ENCODE measurements around the gene GRXCR2. TPM values are rescaled to one million over a fixed set of nuclear protein-coding genes. Genes with fewer than 3 reads are reported as not detected.
"Not testable (repeated sequence)": the region's sequence is repeated elsewhere in the genome, so short reads cannot be mapped to it uniquely, and the experiment has no call there.

Gene GRXCR2
- total and polyA plus RNA-seq, 2 experiments from 2014 or later: not detected

GRCh38 chr5:145869753-145870152 lies 3.1 kb downstream of the GRXCR2 start:
- H3K79me2 ChIP-seq (ENCODE audit: insufficient read depth): no peaks in the 10 kb centered on the region

GRCh38 chr5:145867806-145868205 lies 5.0 kb downstream of the GRXCR2 start:
- Histone ChIP-seq H2AFZ (no peak overlapping the region), H3F3A (ENCODE audit: insufficient read depth) (no peaks in the 10 kb centered on the region), H3K9me2 (ENCODE audit: insufficient read depth) (no peaks in the 10 kb centered on the region), H3K4me3 (no peak overlapping the region), H3K79me2 (ENCODE audit: insufficient read depth) (no peaks in the 10 kb centered on the region), H3K9me3 (ENCODE audit: low read depth) (no peaks in the 10 kb centered on the region), H4K20me1 (ENCODE audit: insufficient read depth) (no peaks in the 10 kb centered on the region), H3K4me1 (ENCODE audit: insufficient read depth) (no peaks in the 10 kb centered on the region), H3K27me3 (replicated peaks; ENCODE audit: insufficient read depth) (no peaks in the 10 kb centered on the region; the same call in 1 of the 2 replicates), H3K9ac (no peak overlapping the region), H3K27ac (no peak overlapping the region), H3K4me2 (ENCODE audit: unreplicated experiment) (no peak overlapping the region), H3K36me3 (ENCODE audit: low read depth) (no peaks in the 10 kb centered on the region)
- TF ChIP-seq EZH2phosphoT487 (IDR thresholded peaks at IDR 0.05; ENCODE audit: insufficient read depth, low read depth) (no peak), EZH2 (IDR thresholded peaks at IDR 0.05; ENCODE audit: insufficient read depth, poor library complexity, severe bottlenecking) (no peak)
- in situ Hi-C loops (cut with MboI): no loop called here
- no peak for DNase-seq
- WGBS, 2 experiments (ENCODE audit: low coverage in 1 of 2, low lambda C conversion rate in 2 of 2, missing lambda C conversion rate in 2 of 2): 14 to 17% methylated on average over 1 of the region's 1 CpG

More at GRCh38 chr5:145869753-145870152, 3.1 kb downstream of the GRXCR2 start:
- H3K27ac ChIP-seq: no peak overlapping the region
- H3K4me1 ChIP-seq (ENCODE audit: insufficient read depth): no peaks in the 10 kb centered on the region
- H3K9me3 ChIP-seq (ENCODE audit: low read depth): no peaks in the 10 kb centered on the region
- no peak for TF ChIP-seq EZH2phosphoT487 (IDR thresholded peaks at IDR 0.05; ENCODE audit: insufficient read depth, low read depth)
- no peak for TF ChIP-seq EZH2 (IDR thresholded peaks at IDR 0.05; ENCODE audit: insufficient read depth, poor library complexity, severe bottlenecking)
- H3K27me3 ChIP-seq (replicated peaks; ENCODE audit: insufficient read depth): no peaks in the 10 kb centered on the region; the same call in 1 of the 2 replicates
- H3K9ac ChIP-seq: no peak overlapping the region
- in situ Hi-C loops (cut with MboI): no loop called here
- no peaks in the 10 kb centered on the region for H4K20me1 ChIP-seq (ENCODE audit: insufficient read depth)
- no peak overlapping the region for H2AFZ ChIP-seq
- no peak overlapping the region for H3K4me3 ChIP-seq
- no peak for DNase-seq
- H3F3A ChIP-seq (ENCODE audit: insufficient read depth): no peaks in the 10 kb centered on the region
- 40 to 48% methylated on average over 4 of the region's 4 CpGs for WGBS, 2 experiments (ENCODE audit: low coverage in 1 of 2, low lambda C conversion rate in 2 of 2, missing lambda C conversion rate in 2 of 2)
- H3K9me2 ChIP-seq (ENCODE audit: insufficient read depth): no peaks in the 10 kb centered on the region
- no peaks in the 10 kb centered on the region for H3K36me3 ChIP-seq (ENCODE audit: low read depth)
- no peak overlapping the region for H3K4me2 ChIP-seq (ENCODE audit: unreplicated experiment)

- H3K9me3 ChIP-seq (ENCODE audit: low read depth); H3K4me3 ChIP-seq; H3K4me2 ChIP-seq (ENCODE audit: unreplicated experiment); H3K9me2 ChIP-seq (ENCODE audit: insufficient read depth); H3F3A ChIP-seq (ENCODE audit: insufficient read depth); H4K20me1 ChIP-seq (ENCODE audit: insufficient read depth); DNase-seq; H2AFZ ChIP-seq; H3K9ac ChIP-seq; H3K27me3 ChIP-seq (replicated peaks; ENCODE audit: insufficient read depth); H3K36me3 ChIP-seq (ENCODE audit: low read depth); H3K4me1 ChIP-seq (ENCODE audit: insufficient read depth); H3K79me2 ChIP-seq (ENCODE audit: insufficient read depth); in situ Hi-C loops (cut with MboI); H3K27ac ChIP-seq: not testable (repeated sequence)
- WGBS, 2 experiments (ENCODE audit: low coverage in 1 of 2, low lambda C conversion rate in 2 of 2, missing lambda C conversion rate in 2 of 2): 0 to 44% methylated on average over 1 to 2 of the region's 2 CpGs
These were observed 8.4 kb downstream of the GRXCR2 start for GRCh38 chr5:145864432-145864831.

GRCh38 chr5:145863003-145863402 lies 9.8 kb downstream of the GRXCR2 start:
- DNase-seq: no peak
- H3F3A ChIP-seq (ENCODE audit: insufficient read depth): no peaks in the 10 kb centered on the region
- H3K36me3 ChIP-seq (ENCODE audit: low read depth): no peaks in the 10 kb centered on the region
- H2AFZ ChIP-seq: no peak overlapping the region
- H3K4me2 ChIP-seq (ENCODE audit: unreplicated experiment): no peak overlapping the region
- in situ Hi-C loops (cut with MboI): no loop called here
- no peaks in the 10 kb centered on the region; the same call in 1 of the 2 replicates for H3K27me3 ChIP-seq (replicated peaks; ENCODE audit: insufficient read depth)
- H3K79me2 ChIP-seq (ENCODE audit: insufficient read depth): no peaks in the 10 kb centered on the region
- H3K4me3 ChIP-seq: no peak overlapping the region
- TF ChIP-seq EZH2phosphoT487 (IDR thresholded peaks at IDR 0.05; ENCODE audit: insufficient read depth, low read depth) (no peak), EZH2 (IDR thresholded peaks at IDR 0.05; ENCODE audit: insufficient read depth, poor library complexity, severe bottlenecking) (no peak)
- no peaks in the 10 kb centered on the region for H3K4me1 ChIP-seq (ENCODE audit: insufficient read depth)
- no peak overlapping the region for H3K9ac ChIP-seq
- WGBS, 2 experiments (ENCODE audit: low coverage in 1 of 2, low lambda C conversion rate in 2 of 2, missing lambda C conversion rate in 2 of 2): 54 to 67% methylated on average over 3 of the region's 3 CpGs
- H4K20me1 ChIP-seq (ENCODE audit: insufficient read depth): no peaks in the 10 kb centered on the region
- no peaks in the 10 kb centered on the region for H3K9me3 ChIP-seq (ENCODE audit: low read depth)
- H3K27ac ChIP-seq: no peak overlapping the region
- no peaks in the 10 kb centered on the region for H3K9me2 ChIP-seq (ENCODE audit: insufficient read depth)

- DNase-seq: no peak
- Histone ChIP-seq H3K4me3 (no peak overlapping the region), H3K4me1 (ENCODE audit: insufficient read depth) (peaks cover 10% of the 10 kb centered on the region; the same call in 1 of the 2 replicates), H3K27ac (no peak overlapping the region), H3K9ac (no peak overlapping the region), H3F3A (ENCODE audit: insufficient read depth) (no peaks in the 10 kb centered on the region), H2AFZ (no peak overlapping the region), H3K36me3 (ENCODE audit: low read depth) (no peaks in the 10 kb centered on the region), H3K27me3 (replicated peaks; ENCODE audit: insufficient read depth) (no peaks in the 10 kb centered on the region; the same call in 1 of the 2 replicates), H3K9me3 (ENCODE audit: low read depth) (no peaks in the 10 kb centered on the region), H3K79me2 (ENCODE audit: insufficient read depth) (no peaks in the 10 kb centered on the region), H4K20me1 (ENCODE audit: insufficient read depth) (no peaks in the 10 kb centered on the region), H3K9me2 (ENCODE audit: insufficient read depth) (no peaks in the 10 kb centered on the region), H3K4me2 (ENCODE audit: unreplicated experiment) (no peak overlapping the region)
- in situ Hi-C loops (cut with MboI): no loop called here
- 46 to 59% methylated on average over 3 of the region's 3 CpGs for WGBS, 2 experiments (ENCODE audit: low coverage in 1 of 2, low lambda C conversion rate in 2 of 2, missing lambda C conversion rate in 2 of 2)
- no peak for TF ChIP-seq EZH2 (IDR thresholded peaks at IDR 0.05; ENCODE audit: insufficient read depth, poor library complexity, severe bottlenecking)
- no peak for TF ChIP-seq EZH2phosphoT487 (IDR thresholded peaks at IDR 0.05; ENCODE audit: insufficient read depth, low read depth)
These were observed 12.9 kb downstream of the GRXCR2 start for GRCh38 chr5:145859897-145860296.
